ENCODE data around the gene KPNA6. TPM values are rescaled to one million over a fixed set of nuclear protein-coding genes. Genes with fewer than 3 reads are reported as not detected.

KPNA6 gene
- total RNA-seq, 1 experiment from 2014 or later = 45.8 TPM

DNA sequence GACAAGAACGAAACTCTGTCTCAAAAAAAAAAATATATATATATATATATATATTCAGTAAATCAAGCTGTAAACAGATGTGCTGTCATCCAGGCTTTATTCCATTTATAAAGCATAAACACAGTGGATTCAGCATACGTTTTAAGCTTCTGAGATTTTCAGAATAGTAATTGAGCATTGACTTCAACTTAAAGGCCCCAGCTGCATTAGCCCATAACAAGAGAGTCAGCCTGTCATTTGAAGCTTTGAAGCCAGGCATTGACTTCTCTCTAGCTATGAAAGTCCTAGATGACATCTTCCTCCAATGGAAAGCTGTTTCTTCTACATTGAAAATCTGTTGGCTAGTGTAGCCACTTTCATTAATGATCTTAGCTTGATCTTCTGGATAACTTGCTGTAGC, 6.6 kb downstream of the KPNA6 start:
- Histone ChIP-seq H3K36me3 (ENCODE audit: low read depth, low read length) (peaks cover 7% of the 10 kb centered on the region; the same call in 1 of the 2 replicates), H4K20me1 (ENCODE audit: low read length) (0 out of 2 replicates have a peak, but pooled peaks cover 33% of the 10 kb centered on the region), H3K9me2 (replicated peaks; ENCODE audit: low read length) (no peaks in the 10 kb centered on the region), H3K4me1 (ENCODE audit: insufficient read depth, low read length) (peaks cover 2% of the 10 kb centered on the region; the same call in 1 of the 2 replicates), H3K79me2 (ENCODE audit: low read length) (peaks cover 97% of the 10 kb centered on the region), H3F3A (ENCODE audit: low read length, unreplicated experiment) (no peaks in the 10 kb centered on the region), H3K27me3 (ENCODE audit: low read length) (no peaks in the 10 kb centered on the region), H3K9ac (ENCODE audit: low read length) (no peak overlapping the region), H3K4me2 (ENCODE audit: low read length) (no peak overlapping the region), H3K27ac (ENCODE audit: low read length) (no peak overlapping the region), H2AFZ (ENCODE audit: low read length) (no peak overlapping the region), H3K4me3 (ENCODE audit: low read length) (no peak overlapping the region), H3K9me3 (ENCODE audit: low read length) (no peaks in the 10 kb centered on the region)
- no peak for TF ChIP-seq EZH2phosphoT487 (IDR thresholded peaks at IDR 0.05; ENCODE audit: borderline replicate concordance, low read length)
- TF ChIP-seq, protein P1, sequence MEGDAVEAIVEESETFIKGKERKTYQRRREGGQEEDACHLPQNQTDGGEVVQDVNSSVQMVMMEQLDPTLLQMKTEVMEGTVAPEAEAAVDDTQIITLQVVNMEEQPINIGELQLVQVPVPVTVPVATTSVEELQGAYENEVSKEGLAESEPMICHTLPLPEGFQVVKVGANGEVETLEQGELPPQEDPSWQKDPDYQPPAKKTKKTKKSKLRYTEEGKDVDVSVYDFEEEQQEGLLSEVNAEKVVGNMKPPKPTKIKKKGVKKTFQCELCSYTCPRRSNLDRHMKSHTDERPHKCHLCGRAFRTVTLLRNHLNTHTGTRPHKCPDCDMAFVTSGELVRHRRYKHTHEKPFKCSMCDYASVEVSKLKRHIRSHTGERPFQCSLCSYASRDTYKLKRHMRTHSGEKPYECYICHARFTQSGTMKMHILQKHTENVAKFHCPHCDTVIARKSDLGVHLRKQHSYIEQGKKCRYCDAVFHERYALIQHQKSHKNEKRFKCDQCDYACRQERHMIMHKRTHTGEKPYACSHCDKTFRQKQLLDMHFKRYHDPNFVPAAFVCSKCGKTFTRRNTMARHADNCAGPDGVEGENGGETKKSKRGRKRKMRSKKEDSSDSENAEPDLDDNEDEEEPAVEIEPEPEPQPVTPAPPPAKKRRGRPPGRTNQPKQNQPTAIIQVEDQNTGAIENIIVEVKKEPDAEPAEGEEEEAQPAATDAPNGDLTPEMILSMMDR (conservative IDR thresholded peaks at IDR 0.05; ENCODE audit: low read depth, low read length) = no peak
- TF ChIP-seq EZH2 (IDR thresholded peaks at IDR 0.05; ENCODE audit: low read length, unreplicated experiment) = no peak
- ATAC-seq (no peak), DNase-seq (no peak)
- intact Hi-C loops (cut with micrococcal nuclease) = no loop called here
- BruUV-seq (replicated peaks) = no TSS peak
- CTCF ChIA-PET = interaction anchor here (0.6 kb wide), 1 partner anchor 26 kb away, joined by 5 read pairs; no protein-coding TSS in a partner anchor
- POLR2A ChIA-PET (ENCODE audit: unreplicated experiment) = no interaction called here

DNA sequence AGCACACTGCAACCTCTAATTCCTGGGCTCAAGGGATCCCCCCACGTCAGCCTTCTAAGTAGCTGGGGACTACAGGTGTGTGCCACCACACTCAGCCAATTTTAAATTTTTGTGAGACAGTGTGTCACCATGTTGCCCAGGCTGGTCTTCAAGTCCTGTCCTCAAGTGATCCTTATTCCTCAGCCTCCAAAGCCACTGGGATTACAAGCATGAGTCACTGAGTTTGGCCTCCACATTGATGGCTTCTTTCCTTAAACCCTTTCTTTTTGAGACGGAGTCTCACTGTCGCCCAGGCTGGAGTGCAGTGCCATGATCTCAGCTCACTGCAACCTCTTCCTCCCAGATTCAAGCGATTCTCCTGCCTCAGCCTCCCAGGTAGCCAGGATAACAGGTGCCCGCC, 7.6 kb downstream of the KPNA6 start:
- ChIA-PET POLR2A (ENCODE audit: unreplicated experiment) (no interaction called here), CTCF (no interaction called here)
- H4K20me1 ChIP-seq (ENCODE audit: low read length) = 0 out of 2 replicates have a peak, but pooled peaks cover 24% of the 10 kb centered on the region
- H3K4me1 ChIP-seq (ENCODE audit: insufficient read depth, low read length) = no peaks in the 10 kb centered on the region
- H3K27ac ChIP-seq (ENCODE audit: low read length) = no peak overlapping the region
- BruUV-seq (replicated peaks) = no TSS peak
- H2AFZ ChIP-seq (ENCODE audit: low read length) = no peak overlapping the region
- H3K4me3 ChIP-seq (ENCODE audit: low read length) = no peak overlapping the region
- H3K9me2 ChIP-seq (replicated peaks; ENCODE audit: low read length) = no peaks in the 10 kb centered on the region
- H3K79me2 ChIP-seq (ENCODE audit: low read length) = peaks cover 97% of the 10 kb centered on the region
- ATAC-seq (no peak), DNase-seq (no peak)
- H3K9ac ChIP-seq (ENCODE audit: low read length) = no peak overlapping the region
- H3K36me3 ChIP-seq (ENCODE audit: low read depth, low read length) = 0 out of 2 replicates have a peak, but pooled peaks cover 5% of the 10 kb centered on the region
- H3K4me2 ChIP-seq (ENCODE audit: low read length) = no peak overlapping the region
- intact Hi-C loops (cut with micrococcal nuclease) = no loop called here
- H3K9me3 ChIP-seq (ENCODE audit: low read length) = no peaks in the 10 kb centered on the region
- no peaks in the 10 kb centered on the region for H3F3A ChIP-seq (ENCODE audit: low read length, unreplicated experiment)
- TF ChIP-seq, protein P1 (conservative IDR thresholded peaks at IDR 0.05; ENCODE audit: low read depth, low read length) = no peak
- no peak for TF ChIP-seq EZH2 (IDR thresholded peaks at IDR 0.05; ENCODE audit: low read length, unreplicated experiment)
- no peak for TF ChIP-seq EZH2phosphoT487 (IDR thresholded peaks at IDR 0.05; ENCODE audit: borderline replicate concordance, low read length)
- no peaks in the 10 kb centered on the region for H3K27me3 ChIP-seq (ENCODE audit: low read length)

DNA sequence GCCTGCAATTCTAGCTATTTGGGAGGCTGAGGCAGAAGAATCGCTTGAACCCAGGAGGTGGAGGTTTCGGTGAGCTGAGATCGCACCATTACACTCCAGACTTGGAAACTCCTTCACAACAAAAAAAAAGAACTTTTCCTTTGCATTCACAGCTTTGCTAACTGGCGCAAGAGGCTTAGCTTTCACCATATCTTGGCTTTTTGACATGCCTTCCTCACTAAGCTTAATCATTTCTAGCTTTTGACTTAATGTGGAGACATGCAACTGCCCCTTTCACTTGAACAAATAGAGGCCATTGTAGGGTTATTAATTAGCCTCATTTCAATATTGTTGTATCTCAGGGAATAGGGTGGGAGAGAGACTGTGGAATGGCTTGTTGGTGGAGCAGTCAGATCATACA, 8.7 kb downstream of the KPNA6 start:
- H3K4me2 ChIP-seq (ENCODE audit: low read length) = no peak overlapping the region

More for the DNA sequence above, 8.7 kb downstream of the KPNA6 start:
- Histone ChIP-seq H4K20me1 (ENCODE audit: low read length) (0 out of 2 replicates have a peak, but pooled peaks cover 15% of the 10 kb centered on the region), H3K9ac (ENCODE audit: low read length) (no peak overlapping the region), H3K79me2 (ENCODE audit: low read length) (peaks cover 97% of the 10 kb centered on the region), H3K4me1 (ENCODE audit: insufficient read depth, low read length) (no peaks in the 10 kb centered on the region), H3F3A (ENCODE audit: low read length, unreplicated experiment) (no peaks in the 10 kb centered on the region), H3K27me3 (ENCODE audit: low read length) (no peaks in the 10 kb centered on the region), H3K36me3 (ENCODE audit: low read depth, low read length) (0 out of 2 replicates have a peak, but pooled peaks cover 5% of the 10 kb centered on the region), H3K9me2 (replicated peaks; ENCODE audit: low read length) (no peaks in the 10 kb centered on the region), H2AFZ (ENCODE audit: low read length) (no peak overlapping the region), H3K4me3 (ENCODE audit: low read length) (no peak overlapping the region), H3K27ac (ENCODE audit: low read length) (no peak overlapping the region), H3K9me3 (ENCODE audit: low read length) (no peaks in the 10 kb centered on the region)
- DNase-seq = no peak
- no TSS peak for BruUV-seq (replicated peaks)
- TF ChIP-seq EZH2phosphoT487 (IDR thresholded peaks at IDR 0.05; ENCODE audit: borderline replicate concordance, low read length) (no peak), EZH2 (IDR thresholded peaks at IDR 0.05; ENCODE audit: low read length, unreplicated experiment) (no peak)
- TF ChIP-seq, protein P1 (conservative IDR thresholded peaks at IDR 0.05; ENCODE audit: low read depth, low read length) = no peak
- intact Hi-C loops (cut with micrococcal nuclease) = no loop called here
- ATAC-seq = no peak
- ChIA-PET POLR2A (ENCODE audit: unreplicated experiment) (no interaction called here), CTCF (no interaction called here)
